ENCODE measurements around the gene STPG4. TPM values are rescaled to one million over a fixed set of nuclear protein-coding genes. Genes with fewer than 3 reads are reported as not detected.

The STPG4 gene
- total RNA-seq, 1 donor, result 0.09 TPM

DNA sequence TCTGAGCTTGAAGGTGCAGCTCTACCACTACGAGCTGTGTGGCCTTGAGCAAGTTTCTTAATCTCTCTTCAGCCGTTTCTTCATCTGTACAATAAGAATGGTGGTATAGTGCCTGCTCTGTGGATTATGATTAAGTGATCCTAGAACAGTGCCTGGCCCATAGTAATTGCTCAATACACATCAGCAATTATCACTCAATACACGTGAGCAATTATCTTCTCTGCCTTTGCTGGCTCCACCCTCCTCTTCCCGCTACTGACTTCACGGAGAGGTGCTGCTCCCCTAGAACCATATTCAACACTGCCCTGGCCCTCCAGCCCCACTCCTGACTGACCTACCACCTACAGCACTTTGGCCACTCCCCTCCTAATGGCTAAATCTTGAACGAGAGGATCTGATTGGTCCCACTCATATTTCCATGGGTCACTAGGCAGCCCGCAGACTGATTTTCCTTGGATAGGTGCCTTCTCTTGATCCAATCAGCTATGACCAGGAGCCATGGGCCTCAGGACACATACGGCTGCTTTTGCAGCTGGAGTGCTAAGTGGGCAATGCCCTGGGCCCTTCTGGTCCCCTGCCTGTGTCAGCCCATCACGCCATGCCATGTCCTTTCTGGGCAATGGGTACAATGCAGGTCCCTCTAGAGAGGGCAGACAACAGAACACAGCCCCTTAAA lies 77.5 kb downstream of the STPG4 start:
- TF ChIP-seq, protein P1, sequence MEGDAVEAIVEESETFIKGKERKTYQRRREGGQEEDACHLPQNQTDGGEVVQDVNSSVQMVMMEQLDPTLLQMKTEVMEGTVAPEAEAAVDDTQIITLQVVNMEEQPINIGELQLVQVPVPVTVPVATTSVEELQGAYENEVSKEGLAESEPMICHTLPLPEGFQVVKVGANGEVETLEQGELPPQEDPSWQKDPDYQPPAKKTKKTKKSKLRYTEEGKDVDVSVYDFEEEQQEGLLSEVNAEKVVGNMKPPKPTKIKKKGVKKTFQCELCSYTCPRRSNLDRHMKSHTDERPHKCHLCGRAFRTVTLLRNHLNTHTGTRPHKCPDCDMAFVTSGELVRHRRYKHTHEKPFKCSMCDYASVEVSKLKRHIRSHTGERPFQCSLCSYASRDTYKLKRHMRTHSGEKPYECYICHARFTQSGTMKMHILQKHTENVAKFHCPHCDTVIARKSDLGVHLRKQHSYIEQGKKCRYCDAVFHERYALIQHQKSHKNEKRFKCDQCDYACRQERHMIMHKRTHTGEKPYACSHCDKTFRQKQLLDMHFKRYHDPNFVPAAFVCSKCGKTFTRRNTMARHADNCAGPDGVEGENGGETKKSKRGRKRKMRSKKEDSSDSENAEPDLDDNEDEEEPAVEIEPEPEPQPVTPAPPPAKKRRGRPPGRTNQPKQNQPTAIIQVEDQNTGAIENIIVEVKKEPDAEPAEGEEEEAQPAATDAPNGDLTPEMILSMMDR (IDR thresholded peaks at IDR 0.05; ENCODE audit: insufficient read depth, low read length), result no peak
- no peak for DNase-seq (ENCODE audit: low read depth)
- no peak overlapping the region for H3K4me3 ChIP-seq (ENCODE audit: low read depth, low read length)

DNA sequence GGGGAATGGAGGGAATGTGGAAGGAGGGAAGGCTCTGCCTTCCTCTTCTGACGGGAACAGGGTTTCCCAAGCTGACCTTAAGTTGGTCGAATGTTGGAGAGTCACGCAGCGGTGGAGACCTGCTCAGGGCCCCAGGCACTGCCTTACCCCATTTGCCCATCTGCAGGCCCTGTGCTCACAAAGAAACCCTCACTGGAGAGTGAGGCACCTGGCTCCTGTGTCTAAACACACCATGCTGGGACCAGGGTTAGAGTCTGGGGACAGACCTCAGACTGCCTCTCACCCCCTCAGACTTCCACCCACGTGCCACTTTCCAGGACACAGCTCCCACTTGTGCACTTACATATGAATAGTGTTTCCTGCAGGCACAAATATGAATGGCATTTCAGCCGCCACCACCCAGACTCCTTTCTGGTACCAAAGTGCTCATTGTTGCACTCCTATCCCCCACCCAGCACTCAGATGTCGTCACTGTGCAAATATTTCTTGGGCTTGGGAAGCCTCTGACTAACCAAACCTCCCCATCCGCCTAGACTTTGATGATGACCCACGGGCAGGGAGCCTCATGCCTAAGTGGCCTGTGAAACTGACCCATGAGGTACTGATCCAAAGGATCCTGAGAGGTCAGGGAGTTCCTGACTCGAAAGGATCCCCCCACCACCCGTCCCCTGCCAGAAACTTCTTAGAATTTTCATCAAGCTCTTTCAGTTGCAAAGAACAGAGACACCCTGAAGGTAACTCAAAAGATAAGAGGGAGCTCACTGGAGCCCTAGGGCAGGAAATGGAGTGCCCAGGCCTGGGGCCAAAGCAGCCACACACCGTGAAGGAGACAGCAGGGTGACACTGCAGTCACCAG lies 78.3 kb downstream of the STPG4 start:
- DNase-seq (ENCODE audit: low read depth), result peak; percentile 97
- H3K4me3 ChIP-seq (ENCODE audit: low read depth, low read length), result no peak overlapping the region
- TF ChIP-seq, protein P1 (IDR thresholded peaks at IDR 0.05; ENCODE audit: insufficient read depth, low read length), result peak; percentile 7

DNA sequence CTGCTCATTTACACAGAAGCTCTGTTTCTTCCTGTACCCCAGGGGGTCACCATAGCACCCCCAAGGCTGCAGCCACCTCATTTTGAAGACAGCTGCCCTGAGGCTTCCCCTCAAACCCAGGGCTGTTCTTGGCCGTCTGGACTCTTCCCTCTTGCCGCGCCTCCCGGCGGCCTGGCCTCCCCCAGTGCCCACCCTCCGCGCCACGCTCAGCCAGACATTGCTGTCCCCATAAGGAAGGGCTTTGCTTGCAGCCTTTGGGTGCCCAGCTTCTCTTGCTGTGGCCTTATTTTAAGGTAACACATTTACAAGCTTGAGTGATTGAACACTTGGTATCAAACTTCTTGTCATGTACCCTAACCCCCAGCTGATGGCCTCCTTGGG lies 79.0 kb downstream of the STPG4 start:
- TF ChIP-seq, protein P1 (IDR thresholded peaks at IDR 0.05; ENCODE audit: insufficient read depth, low read length), result no peak
- H3K4me3 ChIP-seq (ENCODE audit: low read depth, low read length), result no peak overlapping the region
- DNase-seq (ENCODE audit: low read depth), result no peak

DNA sequence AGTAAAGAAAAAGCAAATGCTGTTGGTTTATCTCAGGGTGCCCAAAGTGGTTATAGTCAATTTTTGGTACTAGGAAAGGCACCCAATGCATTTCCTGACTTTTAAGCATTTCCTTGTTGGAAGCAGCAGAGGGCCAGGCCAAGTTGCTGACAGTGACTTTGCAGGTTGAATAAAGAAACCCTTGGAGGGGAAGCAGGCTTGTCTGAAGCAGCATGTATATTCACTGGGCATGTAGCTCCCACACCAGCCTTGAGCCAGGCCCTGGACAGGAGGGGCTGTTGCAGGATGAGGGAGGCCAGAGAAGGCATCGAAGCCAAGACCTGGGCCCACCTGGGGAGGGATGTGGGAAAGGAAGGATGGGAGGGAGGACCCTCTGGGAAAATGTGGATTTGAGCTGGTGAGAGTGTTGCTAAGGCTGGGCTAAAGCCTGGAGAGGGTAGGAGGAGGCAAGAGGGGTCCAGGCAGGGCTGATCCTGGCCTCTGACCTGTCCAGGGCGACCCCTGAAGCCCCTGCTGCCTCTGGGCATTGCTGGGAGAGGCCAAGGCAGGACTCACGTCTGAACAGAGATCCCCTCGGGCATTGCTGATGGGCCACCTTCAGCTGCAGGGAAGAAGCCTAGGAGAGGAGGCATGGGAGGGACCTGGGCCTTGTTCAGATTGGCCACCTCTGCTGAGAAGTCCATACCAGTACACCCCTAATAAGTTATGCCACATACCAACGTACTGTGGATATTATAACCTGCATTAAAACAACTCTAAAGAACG lies 79.6 kb downstream of the STPG4 start:
- peak; percentile 54 for DNase-seq (ENCODE audit: low read depth)
- TF ChIP-seq, protein P1 (IDR thresholded peaks at IDR 0.05; ENCODE audit: insufficient read depth, low read length), result peak; percentile 19
- no peak overlapping the region for H3K4me3 ChIP-seq (ENCODE audit: low read depth, low read length)

DNA sequence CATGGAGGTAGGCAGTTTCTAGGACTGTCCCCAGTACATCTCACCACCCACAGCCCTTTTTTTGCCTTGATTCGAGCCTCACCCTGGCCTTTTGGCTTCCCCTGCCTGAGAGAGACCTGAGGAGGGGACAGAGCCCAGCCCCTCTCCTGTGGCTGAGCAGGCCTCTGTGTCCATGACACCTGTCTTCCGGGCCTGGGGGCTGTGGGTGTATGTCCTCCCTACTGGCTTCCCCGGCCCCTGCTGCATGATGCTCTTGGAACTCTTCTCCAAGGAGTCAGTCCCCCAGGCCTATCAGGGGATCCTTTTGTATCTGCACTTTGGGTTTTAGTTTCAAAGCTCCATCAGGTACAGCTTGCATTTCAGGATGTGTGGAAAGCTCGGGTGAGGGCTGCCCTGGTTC lies 80.4 kb downstream of the STPG4 start:
- DNase-seq (ENCODE audit: low read depth), result no peak
- H3K4me3 ChIP-seq (ENCODE audit: low read depth, low read length), result no peak overlapping the region
- TF ChIP-seq, protein P1 (IDR thresholded peaks at IDR 0.05; ENCODE audit: insufficient read depth, low read length), result no peak

DNA sequence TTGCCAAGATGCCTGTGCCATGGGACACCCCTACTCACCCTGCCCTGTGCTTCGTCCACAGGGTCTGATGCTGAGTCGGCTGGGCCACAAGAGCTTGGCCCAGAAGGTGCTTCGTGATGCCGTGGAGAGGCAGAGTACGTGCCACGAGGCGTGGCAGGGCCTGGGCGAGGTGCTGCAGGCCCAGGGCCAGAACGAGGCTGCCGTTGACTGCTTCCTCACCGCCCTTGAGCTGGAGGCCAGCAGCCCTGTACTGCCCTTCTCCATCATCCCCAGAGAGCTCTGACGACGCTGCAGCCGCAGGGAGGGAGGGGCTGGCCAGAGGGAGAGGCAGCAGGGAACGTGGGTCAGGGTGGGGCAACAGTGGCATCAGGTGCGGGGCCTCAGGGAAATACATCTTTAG lies 81.5 kb downstream of the STPG4 start:
- no peak overlapping the region for H3K4me3 ChIP-seq (ENCODE audit: low read depth, low read length)
- TF ChIP-seq, protein P1 (IDR thresholded peaks at IDR 0.05; ENCODE audit: insufficient read depth, low read length), result no peak
- no peak for DNase-seq (ENCODE audit: low read depth)

All from fibroblast of the aortic adventitia (primary cell).